Middle frontal gyrus (tissue), 1 donor: ENCODE results near the gene KLHL29.

ENCODE experiments used
- DNase-seq: peaks from one replicate; pipeline ENCODE4 v3.0.0-alpha.2; 2015; ENCODE audit warnings: low spot score; ENCODE audit errors: extremely low spot score

Gene KLHL29

DNA sequence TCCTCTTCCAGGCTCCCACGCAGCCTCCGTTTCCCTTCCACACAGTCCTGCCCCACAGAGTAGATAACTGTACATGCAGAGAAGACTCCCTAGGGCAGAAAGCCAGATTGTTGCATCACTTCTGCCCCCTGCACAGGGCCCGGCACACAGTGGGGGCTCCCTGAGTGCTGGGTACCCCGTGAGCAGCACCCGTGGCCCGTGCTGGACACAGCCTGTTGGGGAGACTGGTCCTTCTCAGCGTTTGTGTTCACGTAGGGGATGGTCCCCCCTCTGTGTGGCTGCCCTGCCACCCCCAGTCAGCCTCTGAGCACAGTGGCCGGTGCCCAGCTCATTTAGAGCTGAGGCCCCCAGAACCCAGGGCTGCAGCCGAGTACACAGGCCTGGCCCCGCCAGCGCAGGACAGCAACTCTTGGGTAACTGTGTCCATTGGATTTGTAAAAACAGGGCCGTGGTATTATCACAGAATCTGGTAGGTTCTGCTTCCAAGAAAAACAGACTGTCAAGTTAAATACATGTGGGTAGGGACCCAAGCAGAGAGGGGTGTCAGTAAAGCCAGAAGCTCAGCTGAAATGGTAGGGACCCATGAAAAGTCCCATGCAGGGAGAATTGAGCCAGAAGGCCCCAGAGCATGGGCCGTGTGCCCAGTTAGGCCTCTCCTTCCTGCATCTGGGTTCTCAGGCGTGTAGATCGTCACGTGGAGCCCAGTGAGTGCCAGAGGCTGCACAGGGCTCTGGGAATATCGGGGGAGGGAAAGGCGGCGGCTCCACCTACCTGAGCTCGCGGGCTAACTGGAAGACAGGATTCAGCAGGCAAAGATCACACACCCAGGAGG is 284.6 kb downstream of the KLHL29 start:
- no peak for DNase-seq

DNA sequence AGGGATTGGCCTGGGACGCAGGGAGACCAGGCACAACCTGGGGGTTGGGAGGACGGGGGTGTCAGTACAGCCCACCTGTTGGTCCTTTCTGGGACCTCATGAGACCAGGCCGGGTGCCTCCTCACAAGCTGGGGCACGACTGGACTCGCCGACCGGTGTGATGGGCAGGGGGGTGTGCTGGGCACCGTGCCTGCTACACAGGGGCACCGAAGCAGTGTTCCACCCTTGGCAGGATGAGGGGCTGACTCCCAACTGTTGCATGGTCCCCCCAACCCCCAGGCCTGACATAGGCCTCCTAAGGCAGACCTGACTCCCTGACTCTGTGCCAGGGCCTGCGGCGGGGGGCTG is 285.2 kb downstream of the KLHL29 start:
- DNase-seq: no peak

DNA sequence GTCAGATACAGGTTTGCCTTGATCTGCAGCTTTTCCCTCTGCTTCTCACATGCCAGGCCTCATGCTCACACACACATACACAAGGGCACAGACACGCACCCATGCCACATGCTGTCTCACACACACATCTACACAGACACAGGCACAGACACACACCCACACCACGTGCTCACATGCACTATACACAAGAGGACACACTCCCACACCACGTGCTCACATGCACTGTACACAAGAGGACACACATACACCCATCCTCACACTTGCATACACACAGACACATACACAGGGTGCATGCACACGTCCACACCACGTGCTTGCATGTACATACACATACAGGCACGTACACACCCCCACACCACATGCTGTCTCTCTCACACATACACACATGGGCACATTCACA is 288.1 kb downstream of the KLHL29 start:
- no peak for DNase-seq

DNA sequence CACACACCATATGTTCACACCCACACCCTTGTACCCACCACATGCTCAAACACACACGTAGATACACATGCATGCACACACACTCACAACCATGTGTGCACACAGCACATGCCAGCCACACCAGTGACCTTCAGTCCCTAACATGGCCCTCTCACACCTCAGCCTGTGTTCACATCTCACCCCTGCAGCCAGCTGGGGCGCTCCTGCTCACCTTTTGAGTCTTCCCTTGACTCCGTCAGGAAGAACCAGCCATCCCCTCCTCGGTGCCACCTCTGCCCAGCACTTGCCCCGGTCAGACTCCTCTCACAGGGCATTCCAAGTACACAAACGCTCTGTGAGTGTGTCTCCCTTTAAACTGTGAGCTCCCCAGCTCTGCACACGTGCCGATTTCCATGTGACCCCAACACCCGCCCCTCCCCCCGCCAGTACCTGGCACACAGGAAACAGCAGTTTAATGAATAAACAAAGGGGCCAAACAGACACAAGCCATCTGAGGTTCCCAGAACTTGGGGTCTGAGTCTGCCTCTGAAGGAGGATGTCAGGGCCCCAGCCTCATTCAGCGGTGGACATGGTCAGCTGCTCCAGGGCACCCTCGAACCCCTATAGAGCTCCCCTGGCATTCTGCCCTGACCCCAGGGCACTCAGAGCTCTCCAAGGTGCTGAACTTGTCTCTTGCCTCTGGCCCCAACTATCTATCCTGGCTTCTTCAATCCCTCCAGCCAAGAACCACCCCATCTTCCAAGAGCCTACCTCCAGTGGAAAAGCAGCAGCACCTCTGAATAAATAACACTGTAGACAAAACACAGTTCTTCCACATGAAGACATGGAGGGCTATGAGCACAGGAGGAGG is 289.1 kb downstream of the KLHL29 start:
- no peak for DNase-seq

DNA sequence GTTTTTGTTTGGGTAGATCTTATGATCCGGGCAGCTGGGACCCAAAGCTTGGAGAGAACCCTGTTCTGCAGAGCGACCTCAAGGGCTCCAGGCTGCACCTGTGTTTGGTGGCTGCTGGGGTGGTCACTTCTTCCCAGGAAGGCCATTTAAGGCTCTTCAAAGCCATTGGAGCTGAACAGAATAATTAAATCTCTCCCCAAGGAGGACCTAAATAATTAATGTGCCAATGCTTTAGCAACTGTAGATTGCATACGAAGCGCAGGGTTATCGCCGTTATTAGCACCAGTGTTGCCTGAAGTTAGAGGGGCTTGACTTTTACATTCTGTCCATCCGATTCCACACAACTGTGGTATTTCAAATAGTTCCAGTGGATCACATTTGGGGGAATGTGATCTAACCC is 290.5 kb downstream of the KLHL29 start:
- no peak for DNase-seq

DNA sequence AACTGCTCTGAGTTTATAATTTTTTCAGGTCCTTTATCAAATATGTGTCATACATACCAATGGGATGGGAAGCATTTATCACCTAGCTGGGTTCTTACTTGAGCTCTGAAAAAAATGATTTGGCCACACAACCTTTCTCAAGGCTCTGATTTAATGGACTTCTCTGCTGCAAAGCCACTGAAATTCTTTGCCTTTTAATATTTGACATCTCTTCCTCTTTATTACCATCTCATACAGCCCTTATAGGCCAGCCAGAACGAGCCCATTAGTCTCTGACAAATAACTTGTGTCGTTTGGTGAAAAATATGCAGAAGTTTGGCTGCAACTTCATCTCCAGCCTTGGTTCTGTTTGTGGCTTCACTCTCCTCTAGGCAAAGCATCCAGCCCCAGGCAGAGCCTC is 292.9 kb downstream of the KLHL29 start:
- DNase-seq: no peak

DNA sequence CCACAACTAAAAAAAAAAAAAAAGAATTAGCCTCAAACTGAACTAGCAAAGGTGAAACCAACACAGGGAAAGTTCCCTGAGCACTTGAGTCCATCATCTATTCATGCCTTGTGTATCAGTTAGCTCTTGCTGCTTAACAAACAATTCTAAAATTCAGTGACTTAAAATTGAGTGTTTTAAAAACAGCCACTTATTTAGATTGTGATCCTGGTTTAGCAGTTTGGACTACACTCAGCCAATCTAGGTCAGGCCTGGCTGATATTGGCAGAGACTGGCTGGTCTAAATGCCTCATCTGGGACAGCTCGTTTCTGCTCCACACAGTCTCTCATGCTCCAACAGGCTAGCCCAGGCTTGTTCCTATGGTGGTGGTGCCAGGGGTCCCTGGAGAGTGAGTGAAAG is 294.1 kb downstream of the KLHL29 start:
- DNase-seq: no peak

DNA sequence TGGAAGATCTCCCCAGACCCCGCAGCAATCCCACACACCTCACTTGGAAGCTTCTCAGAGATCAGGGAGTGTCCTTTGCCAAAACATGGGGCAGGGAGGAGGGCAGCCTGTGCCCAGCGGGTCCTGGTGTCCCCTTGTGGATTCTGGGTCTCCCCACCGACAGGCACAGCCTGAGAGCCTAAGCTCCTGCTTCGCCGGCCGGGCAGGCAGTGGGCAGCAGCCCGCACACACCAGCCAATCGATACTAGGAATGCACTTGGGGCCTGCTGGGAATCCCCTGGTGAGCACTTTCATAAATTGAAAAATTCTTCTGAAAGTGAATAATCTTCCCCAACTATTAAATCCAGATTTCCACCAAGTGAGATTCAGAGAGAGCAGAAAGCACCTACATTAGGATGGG is 296.0 kb downstream of the KLHL29 start:
- DNase-seq: no peak

DNA sequence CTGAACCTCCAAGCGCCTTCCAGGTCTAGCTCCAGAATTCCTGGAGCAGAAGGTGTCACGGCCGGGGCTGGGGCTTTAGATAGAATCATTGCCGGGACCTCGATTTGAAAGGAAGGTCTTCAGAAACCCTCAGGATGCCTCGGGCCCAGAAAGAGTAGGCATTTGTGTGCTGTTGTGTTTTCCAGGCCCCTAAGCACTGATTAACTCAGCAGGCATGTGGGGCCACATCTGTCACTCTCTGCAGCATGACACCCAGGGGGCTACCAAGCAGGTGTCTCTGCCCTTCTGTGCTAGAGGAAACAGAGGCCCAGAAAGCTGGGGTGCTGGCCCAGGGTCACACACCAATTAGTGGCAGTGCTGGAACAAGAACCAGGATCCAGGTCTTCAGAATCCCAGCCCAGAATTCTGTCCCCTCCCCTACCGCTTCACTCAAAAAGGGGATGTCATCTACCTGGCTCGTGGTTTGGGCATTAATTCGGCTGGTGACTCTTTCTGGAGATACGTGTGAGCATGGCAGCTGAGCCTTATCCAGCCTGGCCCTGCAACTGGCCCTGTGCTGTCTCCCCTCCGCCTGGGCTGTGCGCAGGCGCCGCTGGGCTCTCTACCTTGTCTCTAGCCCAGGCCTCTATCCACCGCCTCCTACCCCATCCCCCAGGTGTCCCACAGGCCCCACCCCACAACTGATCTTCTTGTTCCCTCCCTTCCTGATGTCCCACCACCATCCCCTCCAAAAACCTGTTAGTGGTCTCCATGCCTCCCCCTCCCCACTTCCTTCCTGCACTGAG is 296.6 kb downstream of the KLHL29 start:
- no peak for DNase-seq

DNA sequence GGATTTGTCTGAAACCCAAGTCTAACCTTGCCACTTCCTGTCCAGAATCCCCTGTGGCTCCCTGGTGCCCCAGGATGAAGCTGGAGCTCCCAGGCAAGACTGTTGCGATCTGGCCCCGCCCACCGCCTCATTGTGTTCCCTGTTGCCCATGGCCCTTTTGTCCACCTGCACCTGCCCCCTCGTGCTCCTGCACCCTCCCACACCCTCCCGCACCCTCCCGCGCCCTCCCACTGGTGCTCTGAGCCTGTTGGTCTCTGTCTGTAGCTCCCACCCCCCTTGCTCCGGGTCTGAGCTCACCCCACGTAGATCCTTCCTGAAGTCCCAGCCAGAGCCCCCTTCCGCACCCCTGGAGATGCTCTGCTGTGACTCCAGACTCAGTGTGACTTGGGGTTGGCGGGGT is 297.5 kb downstream of the KLHL29 start:
- no peak for DNase-seq

DNA sequence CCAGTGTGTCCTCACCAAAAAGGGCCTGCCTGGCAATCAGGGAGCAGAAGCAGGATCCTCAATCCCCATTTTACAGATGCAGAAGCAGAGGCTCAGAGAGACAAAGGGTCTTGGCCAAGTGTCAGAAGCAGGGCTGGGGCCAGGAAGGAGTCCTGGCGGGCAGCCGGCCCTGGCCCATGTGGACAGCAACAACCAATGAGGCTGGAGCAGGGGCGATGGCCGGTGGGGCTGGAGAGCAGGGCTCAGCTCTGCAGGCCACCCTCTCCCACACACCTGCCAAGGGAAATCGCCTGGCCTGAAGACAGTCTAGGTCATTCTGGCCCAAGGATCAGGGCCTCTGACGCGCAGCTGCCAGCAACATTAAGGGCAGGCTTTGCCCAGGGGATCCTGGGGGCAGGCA is 298.0 kb downstream of the KLHL29 start:
- no peak for DNase-seq

DNA sequence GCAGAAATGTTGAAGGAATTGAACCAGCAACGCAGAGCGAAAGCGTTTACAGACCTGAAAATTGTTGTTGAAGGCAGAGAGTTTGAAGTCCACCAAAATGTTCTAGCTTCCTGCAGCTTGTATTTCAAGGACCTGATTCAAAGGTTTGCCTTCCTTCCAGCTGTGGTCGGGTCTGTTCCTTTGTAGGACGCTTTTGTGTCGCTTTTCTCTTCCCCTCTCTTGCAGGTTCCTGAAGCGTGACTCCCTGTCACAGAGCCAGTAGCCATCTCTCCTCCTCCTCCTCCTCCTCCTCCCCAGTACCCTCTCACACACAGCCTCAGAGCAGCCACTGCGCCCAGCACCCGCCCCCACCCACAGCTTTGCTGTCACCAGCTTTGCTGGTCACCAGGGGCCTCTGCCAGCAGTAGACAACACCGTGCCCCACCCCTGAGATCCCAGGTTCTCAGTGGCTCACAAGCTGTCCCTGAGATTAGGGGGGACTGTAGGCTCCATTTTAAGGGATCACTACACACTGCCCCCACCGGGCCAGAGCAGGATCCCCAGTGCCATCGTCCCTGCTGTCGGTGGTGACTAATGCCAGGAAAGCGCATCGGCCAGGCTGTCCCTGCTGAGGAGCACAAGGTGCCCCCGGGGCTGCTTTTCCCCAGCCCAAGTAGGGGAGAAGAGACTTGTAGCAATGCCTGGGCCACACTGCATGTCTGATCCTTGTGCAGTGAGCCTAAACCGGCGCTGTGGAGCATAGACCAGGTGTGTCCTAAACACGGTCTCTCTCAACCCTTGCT is 299.6 kb downstream of the KLHL29 start:
- no peak for DNase-seq

DNA sequence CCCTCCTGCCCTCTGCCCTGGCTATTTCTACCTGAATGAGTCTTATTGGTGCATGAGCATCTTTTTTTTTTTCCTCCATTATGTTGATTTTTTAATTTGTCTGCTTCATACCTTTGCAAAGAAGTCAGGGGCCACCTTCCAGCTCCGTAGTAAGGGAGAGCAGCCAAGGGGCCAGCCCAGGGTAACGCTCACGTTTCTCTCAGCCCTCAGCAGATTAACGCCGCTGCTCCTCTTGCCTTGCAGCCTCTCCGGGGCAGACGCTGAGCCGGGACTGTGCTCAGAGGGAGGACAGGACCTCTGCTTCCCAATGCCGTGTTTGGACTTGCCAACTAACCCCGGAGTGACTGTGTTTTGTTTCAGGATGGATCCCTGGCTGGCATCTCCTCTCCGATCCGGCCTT is 300.2 kb downstream of the KLHL29 start:
- DNase-seq: no peak

DNA sequence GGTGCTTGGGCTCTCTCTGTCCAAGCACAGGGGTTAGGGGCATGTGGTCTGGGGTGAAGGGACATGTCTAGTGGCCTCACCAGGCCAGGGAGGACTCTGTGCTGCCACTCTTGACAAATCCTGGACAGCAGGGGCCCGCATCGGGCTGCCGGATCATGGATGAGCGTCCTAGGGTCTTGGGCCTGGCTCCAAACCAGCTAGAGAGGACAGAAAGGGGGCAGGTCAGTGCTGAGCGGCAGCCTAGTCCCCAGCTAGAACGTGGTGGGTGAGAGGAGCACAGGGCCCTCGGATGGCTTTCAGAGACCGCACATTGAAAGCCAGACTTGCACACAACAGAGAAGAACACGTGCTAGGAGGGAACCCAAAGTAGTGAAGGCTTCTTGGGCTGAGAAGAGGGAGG is 300.7 kb downstream of the KLHL29 start:
- DNase-seq: no peak

DNA sequence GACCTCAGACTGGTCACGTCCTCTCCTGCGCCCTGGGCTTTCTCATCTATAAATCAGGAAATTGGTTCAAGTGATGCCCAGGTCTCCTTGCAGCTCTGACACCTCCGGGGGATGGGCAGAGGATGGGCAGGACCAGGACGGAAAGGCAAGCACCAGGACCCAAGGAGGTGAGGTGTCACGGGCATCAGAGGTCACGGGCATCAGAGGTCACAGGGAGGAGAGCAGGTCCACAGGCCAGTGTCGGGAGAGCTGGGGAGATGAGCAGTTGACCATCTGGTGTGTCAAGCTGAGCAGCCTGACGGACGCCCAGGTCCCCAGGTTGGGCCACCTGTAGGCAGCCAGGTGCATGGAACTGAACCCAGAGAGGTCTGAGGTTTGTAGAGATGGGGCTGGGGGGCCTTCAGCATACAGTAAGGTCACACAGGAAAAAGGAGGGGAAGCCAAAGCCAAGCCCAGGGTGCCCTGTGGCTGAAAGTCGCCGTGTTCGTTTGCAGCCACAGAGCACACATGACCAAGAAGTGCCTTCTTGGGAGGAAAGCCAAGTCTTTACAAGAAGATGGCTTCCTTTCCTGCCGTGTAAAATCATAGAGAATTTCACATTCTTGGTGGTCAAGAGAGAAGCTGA is 301.5 kb downstream of the KLHL29 start:
- DNase-seq: no peak

DNA sequence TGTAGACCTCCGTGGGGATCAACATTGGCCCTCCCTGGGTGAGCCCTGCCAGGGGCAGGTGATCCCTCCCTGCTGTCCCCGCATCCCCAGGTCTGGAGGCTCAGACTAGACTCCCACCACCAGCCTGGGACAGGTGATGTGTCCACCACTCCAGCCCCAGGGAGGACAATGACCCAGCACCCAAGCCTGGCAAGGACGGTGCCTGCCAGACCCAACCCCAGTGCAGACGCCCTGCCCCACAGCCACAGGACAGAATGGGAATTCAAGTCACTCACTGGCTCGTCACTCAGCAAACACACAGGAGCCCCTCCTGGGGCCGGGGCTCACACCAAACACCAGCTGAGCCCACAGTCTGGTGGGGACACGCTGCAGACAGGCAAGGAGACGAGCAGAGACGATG is 302.2 kb downstream of the KLHL29 start:
- no peak for DNase-seq

DNA sequence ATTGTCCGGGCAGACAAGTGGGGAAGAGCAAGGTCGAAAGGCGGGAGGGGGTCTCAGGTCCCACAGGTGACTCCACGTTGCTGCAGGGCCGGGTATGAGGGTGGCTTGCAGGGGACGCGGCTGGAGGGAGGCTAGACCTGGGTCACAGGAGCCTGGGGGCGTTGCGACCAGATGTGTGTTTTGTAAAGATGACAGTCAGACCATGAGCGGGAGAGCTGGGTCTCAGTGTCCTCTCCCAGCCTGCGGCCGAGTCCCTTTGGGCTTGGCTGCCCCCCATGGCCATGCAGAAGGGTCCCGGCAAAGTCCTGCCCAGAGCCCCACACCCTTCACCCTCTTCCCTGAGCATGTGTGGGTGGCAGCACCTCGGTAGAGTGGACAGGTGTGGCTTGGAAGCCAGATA is 302.7 kb downstream of the KLHL29 start:
- DNase-seq: no peak

DNA sequence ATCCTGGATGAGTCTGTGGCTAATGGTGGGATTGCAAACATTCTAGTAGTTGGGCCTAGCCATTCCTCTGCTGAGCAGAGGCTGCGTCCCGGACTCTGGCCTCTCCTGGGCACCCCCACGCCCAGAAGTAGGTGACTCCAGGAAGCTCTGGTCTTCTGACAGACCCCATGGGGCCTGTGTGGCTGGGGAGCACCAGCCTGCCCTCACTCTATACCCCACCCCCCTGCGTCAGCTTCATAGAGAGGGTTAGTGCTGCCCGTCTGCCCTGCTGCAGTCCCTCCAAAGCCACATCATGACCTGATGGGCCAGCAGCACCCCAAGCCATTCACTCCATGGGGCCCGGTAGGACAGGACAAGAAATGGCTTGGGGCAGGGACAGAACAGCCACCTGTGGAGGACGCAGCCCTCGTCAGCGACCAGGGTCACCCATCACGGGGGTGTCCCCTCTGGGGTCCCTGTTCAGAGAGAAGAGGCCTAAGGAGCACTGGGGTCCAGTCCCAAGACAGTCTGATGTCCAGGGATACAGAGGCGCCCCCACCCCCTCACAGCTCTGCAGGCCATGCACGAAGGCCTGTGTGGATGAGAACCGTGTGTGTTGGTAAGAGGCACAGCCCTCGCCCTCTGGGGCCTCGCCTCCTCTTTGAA is 303.6 kb downstream of the KLHL29 start:
- no peak for DNase-seq

DNA sequence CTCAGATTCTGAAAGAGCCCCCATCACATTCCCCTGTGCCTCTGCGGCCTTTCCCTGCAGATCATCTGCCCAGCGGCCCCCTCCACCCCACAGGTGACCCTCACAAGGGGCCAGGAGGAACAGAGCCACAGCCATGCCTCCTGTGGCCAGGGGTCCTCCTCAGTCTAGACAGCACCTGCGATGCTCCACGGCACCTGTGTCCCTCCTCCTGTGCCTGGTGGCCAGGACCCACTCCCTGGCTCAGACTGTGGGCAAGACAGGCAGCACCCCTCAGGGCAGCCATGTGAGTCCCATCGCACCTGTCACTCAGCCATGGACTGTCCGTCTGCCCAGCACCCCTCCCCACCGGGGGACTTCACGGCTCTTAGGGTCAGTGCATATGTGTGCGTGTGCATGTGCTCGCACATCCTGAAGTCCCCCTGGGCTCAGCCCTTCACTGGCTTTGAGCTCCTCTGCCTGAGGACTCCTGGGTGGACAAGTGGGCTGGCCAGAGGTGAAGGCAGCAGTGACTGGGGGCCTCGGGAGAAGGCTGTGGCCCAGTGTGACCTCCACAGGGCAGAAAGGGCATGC is 304.2 kb downstream of the KLHL29 start:
- DNase-seq: no peak

DNA sequence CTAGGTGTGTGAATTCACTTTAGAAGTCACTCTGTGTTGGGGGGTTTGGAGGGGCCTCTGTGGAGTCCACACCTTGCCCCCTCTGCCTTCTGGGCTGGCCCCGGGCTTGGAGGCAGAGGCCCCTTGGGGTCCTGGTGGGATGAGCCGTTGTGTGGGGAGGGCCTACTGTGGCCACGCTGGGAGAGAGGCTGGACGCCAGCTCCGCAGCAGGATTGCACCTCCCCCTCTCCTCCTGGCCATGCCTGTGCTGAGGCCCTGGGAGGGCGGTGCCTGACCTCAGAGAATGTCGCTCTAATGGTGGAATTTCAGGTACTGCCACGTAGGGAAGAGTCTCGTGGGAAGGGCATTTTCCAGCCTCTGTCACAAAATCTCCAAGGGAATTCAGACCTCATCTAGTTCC is 304.9 kb downstream of the KLHL29 start:
- no peak for DNase-seq
